Upper lobe of left lung (tissue), 4 donors: ENCODE data around the gene CEBPA.

ENCODE experiments used
- CTCF ChIP-seq, 6 experiments: fragments of 450-650 bp in 4 of 6; fragments of 200-600 bp in 2 of 6; sonication (generic) in 2 of 6; IDR thresholded peaks; one replicate each; pipeline ENCODE4 v1.5.1; 2016 to 2019; ENCODE audit warnings: antibody characterized with exemption in 6 of 6
- EP300 ChIP-seq, 4 donors: sonication (generic); formaldehyde crosslinking; IDR thresholded peaks; one replicate each; pipeline ENCODE4 v1.5.1; 2017; ENCODE audit warnings: antibody characterized with exemption in 4 of 4, control low read depth in 2 of 4
- POLR2A ChIP-seq, 4 donors: fragments of 450-650 bp; IDR thresholded peaks; one replicate each; pipeline ENCODE4 v1.5.1; 2016 to 2017; ENCODE audit warnings: antibody characterized with exemption in 4 of 4, mild to moderate bottlenecking in 2 of 4
- POLR2AphosphoS5 ChIP-seq, 2 donors: sonication (generic); formaldehyde crosslinking; IDR thresholded peaks; one replicate each; pipeline ENCODE4 v1.5.1; 2017; ENCODE audit warnings: antibody characterized with exemption in 2 of 2

- TF ChIP-seq POLR2A (IDR thresholded peaks at IDR 0.05) = no peak
- no peak for TF ChIP-seq CTCF (IDR thresholded peaks at IDR 0.05)
- no peak for TF ChIP-seq EP300 (IDR thresholded peaks at IDR 0.05)
- TF ChIP-seq POLR2AphosphoS5 (IDR thresholded peaks at IDR 0.05) = no peak
Measured at GRCh38 chr19:33312065-33312464, 9.7 kb upstream of the CEBPA start.
